CD4-positive, alpha-beta T cell treated with Interleukin-21 for 1 hour (primary cell): Measurements from ENCODE around the gene PNMA1.
"Not testable (repeated sequence)": the region's sequence is repeated elsewhere in the genome, so short reads cannot be mapped to it uniquely, and the experiment has no call there.

Source experiments
- DNase-seq: peaks from one replicate; pipeline ENCODE4 v3.0.0-alpha.2; 2020

Gene PNMA1

GRCh38 chr14:73714656-73715081 is 485 bp upstream of the PNMA1 start:
- DNase-seq: no peak

DNA sequence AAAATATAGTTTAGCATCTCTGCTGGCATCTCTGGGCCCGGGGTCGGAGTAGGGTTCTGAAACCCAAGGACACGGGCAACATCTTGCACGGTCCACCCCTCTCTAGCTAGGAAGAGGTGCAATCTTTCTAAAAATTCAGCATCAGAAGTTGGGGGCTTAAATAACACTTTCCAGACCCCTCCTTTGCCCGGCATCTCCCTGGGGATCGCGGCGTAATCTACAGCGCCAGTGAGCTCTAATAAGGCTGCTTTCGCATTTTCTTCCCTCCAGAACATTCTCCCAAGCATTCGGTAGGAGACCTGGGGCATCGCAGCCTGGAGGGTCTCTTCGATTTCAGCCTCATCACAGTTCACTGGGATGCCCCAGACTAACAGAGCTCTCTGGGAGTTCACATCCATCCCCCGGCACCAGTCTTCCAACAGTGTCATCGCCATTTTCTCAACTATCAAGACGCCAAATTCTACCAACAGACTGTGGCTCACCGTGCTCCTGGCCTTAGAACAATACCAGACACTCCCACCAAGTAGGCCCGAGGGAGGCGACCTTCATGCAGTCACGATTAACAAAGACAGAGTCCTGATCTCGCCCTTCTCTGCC is 880 bp downstream of the PNMA1 start:
- no peak for DNase-seq

GRCh38 chr14:73712540-73713180 is 1.5 kb downstream of the PNMA1 start:
- no peak for DNase-seq

GRCh38 chr14:73712071-73712506 is 2.1 kb downstream of the PNMA1 start:
- no peak for DNase-seq

GRCh38 chr14:73710737-73711136 is 3.4 kb downstream of the PNMA1 start:
- DNase-seq: no peak

- no peak for DNase-seq
Measured at GRCh38 chr14:73709904-73710469, 4.2 kb downstream of the PNMA1 start.

GRCh38 chr14:73708076-73708475 is 6.1 kb downstream of the PNMA1 start:
- DNase-seq: not testable (repeated sequence)

- DNase-seq: no peak
Measured at GRCh38 chr14:73700325-73700724, 13.9 kb downstream of the PNMA1 start.

DNA sequence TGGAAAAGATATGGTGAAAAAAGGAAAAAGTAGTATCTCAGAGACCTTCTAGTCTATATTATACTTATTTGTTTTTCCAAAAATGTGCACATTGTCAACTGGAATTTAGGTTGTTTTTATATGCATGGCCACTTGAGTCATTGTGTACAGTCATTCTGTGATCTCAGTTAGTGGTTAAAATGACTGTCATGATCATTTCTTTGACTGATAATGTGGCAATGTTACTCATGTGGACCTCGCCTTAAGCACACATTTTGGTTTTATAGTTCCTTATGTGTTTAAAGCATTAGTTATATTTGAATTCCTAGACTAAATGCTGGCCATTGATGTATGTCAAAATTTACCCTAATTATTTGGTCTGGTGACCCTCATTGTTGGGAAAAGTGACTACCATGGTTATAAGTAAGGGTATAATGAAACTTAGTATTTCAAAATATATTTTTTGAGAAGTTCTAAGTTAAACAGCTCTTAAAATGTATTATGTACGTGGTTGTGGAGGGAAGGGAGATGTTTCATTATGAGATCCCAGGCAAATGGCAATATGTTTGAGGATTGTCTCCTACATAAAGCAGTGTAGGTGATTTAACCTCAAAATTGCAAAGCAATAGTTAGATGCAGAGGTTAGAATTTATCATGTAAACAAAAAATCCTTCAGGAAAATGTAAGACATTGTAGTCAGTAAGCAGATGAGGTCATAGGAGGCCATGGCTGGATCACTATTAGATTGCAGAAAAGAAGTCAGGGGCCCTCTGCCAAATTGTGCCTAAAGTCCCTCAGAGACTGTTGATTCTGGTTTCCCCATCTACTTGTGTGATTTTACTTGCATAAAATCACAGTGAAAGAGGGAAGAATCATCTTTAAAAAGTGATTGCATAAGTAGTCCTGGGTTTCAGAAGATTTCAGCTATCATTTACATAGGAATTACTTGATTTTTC is 17.5 kb downstream of the PNMA1 start:
- no peak for DNase-seq

DNA sequence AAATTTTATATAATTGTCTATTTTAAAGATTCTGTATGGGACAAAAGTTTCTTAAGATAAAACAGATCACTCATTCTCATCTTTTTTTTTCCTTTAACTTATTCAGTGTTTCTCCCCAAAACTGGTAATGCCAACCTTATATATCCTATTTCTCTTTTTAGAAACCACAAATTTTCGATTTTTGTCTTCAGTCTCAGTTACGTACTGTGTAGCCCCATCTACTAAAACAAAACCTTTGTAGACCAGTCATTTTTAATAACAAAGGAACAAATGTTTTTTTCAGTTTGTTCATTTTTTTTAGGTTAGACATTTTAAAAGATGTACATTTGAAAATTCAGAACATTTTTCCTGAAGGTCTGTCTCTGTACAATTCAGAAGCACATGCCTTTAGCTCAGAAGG is 18.2 kb downstream of the PNMA1 start:
- DNase-seq: no peak

GRCh38 chr14:73695082-73695481 is 19.1 kb downstream of the PNMA1 start:
- no peak for DNase-seq

- DNase-seq: no peak
Measured at GRCh38 chr14:73694083-73694482, 20.1 kb downstream of the PNMA1 start.

GRCh38 chr14:73686901-73687300 is 27.3 kb downstream of the PNMA1 start:
- DNase-seq: no peak

DNA sequence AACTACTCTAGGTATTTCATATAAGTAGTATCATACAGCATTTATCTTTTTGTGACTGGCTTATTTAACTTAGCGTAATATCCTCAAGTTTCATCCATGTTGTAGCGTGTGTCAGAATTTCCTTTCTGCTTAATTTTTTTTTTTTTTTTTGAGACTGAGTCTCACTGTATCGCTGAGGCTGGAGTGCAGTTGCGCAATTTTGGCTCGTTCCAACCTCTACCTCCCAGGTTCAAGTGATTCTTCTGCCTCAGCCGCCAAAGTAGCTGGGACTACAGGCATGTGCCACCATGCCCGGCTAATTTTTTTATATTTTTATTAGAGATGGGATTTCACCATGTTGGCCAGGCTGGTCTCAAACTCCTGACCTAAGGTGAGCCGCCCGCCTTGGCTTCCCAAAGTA is 28.9 kb downstream of the PNMA1 start:
- DNase-seq: no peak

- DNase-seq: no peak
Measured at GRCh38 chr14:73684627-73685026, 29.6 kb downstream of the PNMA1 start.

GRCh38 chr14:73680821-73681220 is 33.4 kb downstream of the PNMA1 start:
- no peak for DNase-seq

DNA sequence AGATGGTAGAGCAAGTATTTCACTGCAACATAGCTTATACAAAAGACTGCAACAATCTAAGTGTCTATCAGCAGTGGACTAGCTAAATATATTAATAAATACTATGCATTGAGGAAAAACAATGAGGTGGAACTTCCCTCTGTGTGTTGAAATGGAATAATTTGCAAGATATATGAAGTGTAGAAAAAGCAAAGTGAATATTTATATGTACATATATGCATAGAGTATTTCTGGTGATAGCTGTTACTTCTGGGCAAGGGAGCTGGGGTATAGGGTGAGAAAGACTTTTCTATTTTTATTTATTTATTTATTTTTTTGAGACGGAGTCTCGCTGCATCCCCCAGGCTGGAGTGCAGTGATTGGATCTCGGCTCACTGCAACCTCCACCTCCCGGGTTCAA is 35.5 kb downstream of the PNMA1 start:
- no peak for DNase-seq

DNA sequence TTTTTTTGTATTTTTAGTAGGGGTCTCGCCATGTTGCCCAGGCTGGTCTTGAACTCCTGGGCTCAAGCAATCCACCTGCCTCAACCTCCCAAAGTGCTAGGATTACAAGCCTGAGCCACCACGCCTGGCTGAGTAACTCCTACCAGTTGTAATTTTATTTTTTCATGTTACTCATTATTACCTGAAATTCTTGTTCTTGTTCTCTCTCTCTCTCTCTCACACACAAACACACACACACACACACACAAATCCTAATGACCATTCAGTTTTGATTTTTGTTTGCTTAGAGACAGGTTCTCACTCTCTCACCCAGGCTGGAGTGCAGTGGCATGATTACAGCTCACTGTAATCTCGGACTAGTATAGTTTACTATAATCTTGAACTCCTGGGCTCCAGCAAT is 39.2 kb downstream of the PNMA1 start:
- no peak for DNase-seq

- no peak for DNase-seq
Measured at GRCh38 chr14:73667854-73668253, 46.3 kb downstream of the PNMA1 start.

GRCh38 chr14:73666583-73666982 is 47.6 kb downstream of the PNMA1 start:
- DNase-seq: no peak

- no peak for DNase-seq
Measured at GRCh38 chr14:73665130-73665529, 49.1 kb downstream of the PNMA1 start.

- no peak for DNase-seq
Measured at GRCh38 chr14:73663548-73664212, 50.5 kb downstream of the PNMA1 start.

- no peak for DNase-seq
Measured at GRCh38 chr14:73662487-73662943, 51.7 kb downstream of the PNMA1 start.
